Measurements from ENCODE around the gene LDB2. TPM values are rescaled to one million over a fixed set of nuclear protein-coding genes. Genes with fewer than 3 reads are reported as not detected.

The LDB2 gene
- total and polyA plus RNA-seq, 3 donors from 2014 or later = 14.6 to 17.8 (median 15.7) TPM

GRCh38 chr4:16496501-16496900 is 401.9 kb downstream of the LDB2 start:
- no peak overlapping the region for H3K4me3 ChIP-seq
- intact Hi-C loops (cut with DNase I; ENCODE audit: low total_unique reads) = no loop called here
- no peaks in the 10 kb centered on the region for H3K4me1 ChIP-seq
- DNase-seq = no peak
- WGBS, 2 donors = 94 to 95% methylated on average over 3 of the region's 3 CpGs
- no peaks in the 10 kb centered on the region for H3K36me3 ChIP-seq (ENCODE audit: low read depth, missing control alignments)
- no peaks in the 10 kb centered on the region for H3K27me3 ChIP-seq
- no peaks in the 10 kb centered on the region for H3K9me3 ChIP-seq
- TF ChIP-seq POLR2A (IDR thresholded peaks at IDR 0.05) (no peak), CTCF (IDR thresholded peaks at IDR 0.05) (no peak)
- no peak overlapping the region for H3K27ac ChIP-seq

GRCh38 chr4:16492872-16493271 is 405.6 kb downstream of the LDB2 start:
- no peak overlapping the region for H3K4me3 ChIP-seq
- H3K9me3 ChIP-seq = no peaks in the 10 kb centered on the region
- H3K27ac ChIP-seq = no peak overlapping the region
- H3K4me1 ChIP-seq = no peaks in the 10 kb centered on the region
- 79 to 95% methylated on average over 4 of the region's 4 CpGs for WGBS, 2 donors
- no peak for DNase-seq
- no peaks in the 10 kb centered on the region for H3K36me3 ChIP-seq (ENCODE audit: low read depth, missing control alignments)
- no peaks in the 10 kb centered on the region for H3K27me3 ChIP-seq
- intact Hi-C loops (cut with DNase I; ENCODE audit: low total_unique reads) = no loop called here
- TF ChIP-seq POLR2A (IDR thresholded peaks at IDR 0.05) (no peak), CTCF (IDR thresholded peaks at IDR 0.05) (no peak)

GRCh38 chr4:16489226-16489625 is 409.2 kb downstream of the LDB2 start:
- Histone ChIP-seq H3K27me3 (no peaks in the 10 kb centered on the region), H3K4me1 (no peaks in the 10 kb centered on the region), H3K27ac (no peak overlapping the region), H3K9me3 (no peaks in the 10 kb centered on the region), H3K36me3 (ENCODE audit: low read depth, missing control alignments) (no peaks in the 10 kb centered on the region), H3K4me3 (no peak overlapping the region)
- intact Hi-C loops (cut with DNase I; ENCODE audit: low total_unique reads) = no loop called here
- TF ChIP-seq CTCF (IDR thresholded peaks at IDR 0.05) (no peak), POLR2A (IDR thresholded peaks at IDR 0.05) (no peak)
- 61 to 65% methylated on average over 3 of the region's 3 CpGs for WGBS, 2 donors
- no peak for DNase-seq

GRCh38 chr4:16488084-16488483 is 410.4 kb downstream of the LDB2 start:
- no peak for TF ChIP-seq CTCF (IDR thresholded peaks at IDR 0.05)
- TF ChIP-seq POLR2A (IDR thresholded peaks at IDR 0.05) = no peak
- intact Hi-C loops (cut with DNase I; ENCODE audit: low total_unique reads) = no loop called here
- no peak for DNase-seq
- Histone ChIP-seq H3K27me3 (no peaks in the 10 kb centered on the region), H3K4me1 (no peaks in the 10 kb centered on the region), H3K9me3 (no peaks in the 10 kb centered on the region), H3K36me3 (ENCODE audit: low read depth, missing control alignments) (no peaks in the 10 kb centered on the region), H3K27ac (no peak overlapping the region), H3K4me3 (no peak overlapping the region)
- WGBS, 2 donors = 100% methylated on average over 1 of the region's 1 CpG

- TF ChIP-seq CTCF (IDR thresholded peaks at IDR 0.05) = no peak
- TF ChIP-seq POLR2A (IDR thresholded peaks at IDR 0.05) = no peak
- Histone ChIP-seq H3K9me3 (no peaks in the 10 kb centered on the region), H3K27ac (no peak overlapping the region), H3K4me1 (no peaks in the 10 kb centered on the region), H3K27me3 (no peaks in the 10 kb centered on the region), H3K4me3 (no peak overlapping the region), H3K36me3 (ENCODE audit: low read depth, missing control alignments) (no peaks in the 10 kb centered on the region)
- intact Hi-C loops (cut with DNase I; ENCODE audit: low total_unique reads) = no loop called here
- no peak for DNase-seq
- 79 to 83% methylated on average over 4 of the region's 4 CpGs for WGBS, 2 donors
Measured at GRCh38 chr4:16484711-16485110, 413.7 kb downstream of the LDB2 start.
